DMS 273 (cell line): ENCODE measurements around the gene INPP5B.
"Not testable (repeated sequence)": the region's sequence is repeated elsewhere in the genome, so short reads cannot be mapped to it uniquely, and the experiment has no call there.

Source experiments
- DNase-seq: peaks from one replicate; lab custom pipeline; 2025; ENCODE audit not compliant: unreplicated experiment; lab: John Stamatoyannopoulos, UW

INPP5B gene

GRCh38 chr1:37914719-37915475 is 32.0 kb downstream of the INPP5B start:
- DNase-seq = no peak

- not testable (repeated sequence) for DNase-seq
These were observed 35.4 kb downstream of the INPP5B start for GRCh38 chr1:37911478-37911877.

- not testable (repeated sequence) for DNase-seq
These were observed 36.0 kb downstream of the INPP5B start for GRCh38 chr1:37910886-37911285.

- DNase-seq = not testable (repeated sequence)
These were observed 38.3 kb downstream of the INPP5B start for GRCh38 chr1:37908531-37908930.

- not testable (repeated sequence) for DNase-seq
These were observed 39.3 kb downstream of the INPP5B start for GRCh38 chr1:37907416-37908125.

- DNase-seq = not testable (repeated sequence)
These were observed 40.3 kb downstream of the INPP5B start for GRCh38 chr1:37906591-37906990.

GRCh38 chr1:37905727-37906126 is 41.1 kb downstream of the INPP5B start:
- peak; percentile 7 for DNase-seq

- DNase-seq = not testable (repeated sequence)
These were observed 42.9 kb downstream of the INPP5B start for GRCh38 chr1:37903921-37904320.

- DNase-seq = no peak
These were observed 43.9 kb downstream of the INPP5B start for GRCh38 chr1:37902983-37903382.

- DNase-seq = no peak
These were observed 45.0 kb downstream of the INPP5B start for GRCh38 chr1:37901893-37902225.

- DNase-seq = no peak
These were observed 45.5 kb downstream of the INPP5B start for GRCh38 chr1:37901191-37901892.

- not testable (repeated sequence) for DNase-seq
These were observed 49.3 kb downstream of the INPP5B start for GRCh38 chr1:37897563-37897962.

- DNase-seq = no peak
These were observed 53.2 kb downstream of the INPP5B start for GRCh38 chr1:37893673-37894072.

GRCh38 chr1:37892151-37893047 is 54.5 kb downstream of the INPP5B start:
- no peak for DNase-seq

GRCh38 chr1:37890378-37891014 is 56.4 kb downstream of the INPP5B start:
- DNase-seq = peak; percentile 63

GRCh38 chr1:37888022-37888700 is 58.7 kb downstream of the INPP5B start:
- DNase-seq = no peak

GRCh38 chr1:37884145-37884544 is 62.7 kb downstream of the INPP5B start:
- DNase-seq = no peak

GRCh38 chr1:37883671-37884070 is 63.2 kb downstream of the INPP5B start:
- DNase-seq = no peak

GRCh38 chr1:37879865-37880264 is 67.0 kb downstream of the INPP5B start:
- no peak for DNase-seq

GRCh38 chr1:37878071-37878470 is 68.8 kb downstream of the INPP5B start:
- no peak for DNase-seq
